ENCODE measurements around the gene SLC25A52.
"Not testable (repeated sequence)": the region's sequence is repeated elsewhere in the genome, so short reads cannot be mapped to it uniquely, and the experiment has no call there.

Gene SLC25A52

DNA sequence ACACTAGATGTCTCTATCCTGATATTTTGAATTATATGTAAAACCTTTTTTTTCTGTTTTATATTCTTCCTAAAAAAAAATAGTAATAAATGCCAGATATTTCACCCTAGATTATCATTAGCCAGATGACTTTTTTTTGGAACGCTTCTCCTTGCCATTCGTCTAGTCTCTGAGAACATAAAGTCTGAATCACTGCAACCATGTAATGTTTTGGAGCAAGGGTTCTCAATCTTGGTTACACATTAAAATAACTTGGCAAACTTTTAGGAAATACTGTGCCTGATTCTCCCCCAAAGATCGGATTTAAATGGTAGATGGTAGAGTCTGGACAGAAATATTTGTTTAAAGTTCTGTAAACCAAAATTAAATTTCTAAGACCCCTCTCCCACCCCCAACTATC lies 21.0 kb downstream of the SLC25A52 start:
- no peak for ATAC-seq

DNA sequence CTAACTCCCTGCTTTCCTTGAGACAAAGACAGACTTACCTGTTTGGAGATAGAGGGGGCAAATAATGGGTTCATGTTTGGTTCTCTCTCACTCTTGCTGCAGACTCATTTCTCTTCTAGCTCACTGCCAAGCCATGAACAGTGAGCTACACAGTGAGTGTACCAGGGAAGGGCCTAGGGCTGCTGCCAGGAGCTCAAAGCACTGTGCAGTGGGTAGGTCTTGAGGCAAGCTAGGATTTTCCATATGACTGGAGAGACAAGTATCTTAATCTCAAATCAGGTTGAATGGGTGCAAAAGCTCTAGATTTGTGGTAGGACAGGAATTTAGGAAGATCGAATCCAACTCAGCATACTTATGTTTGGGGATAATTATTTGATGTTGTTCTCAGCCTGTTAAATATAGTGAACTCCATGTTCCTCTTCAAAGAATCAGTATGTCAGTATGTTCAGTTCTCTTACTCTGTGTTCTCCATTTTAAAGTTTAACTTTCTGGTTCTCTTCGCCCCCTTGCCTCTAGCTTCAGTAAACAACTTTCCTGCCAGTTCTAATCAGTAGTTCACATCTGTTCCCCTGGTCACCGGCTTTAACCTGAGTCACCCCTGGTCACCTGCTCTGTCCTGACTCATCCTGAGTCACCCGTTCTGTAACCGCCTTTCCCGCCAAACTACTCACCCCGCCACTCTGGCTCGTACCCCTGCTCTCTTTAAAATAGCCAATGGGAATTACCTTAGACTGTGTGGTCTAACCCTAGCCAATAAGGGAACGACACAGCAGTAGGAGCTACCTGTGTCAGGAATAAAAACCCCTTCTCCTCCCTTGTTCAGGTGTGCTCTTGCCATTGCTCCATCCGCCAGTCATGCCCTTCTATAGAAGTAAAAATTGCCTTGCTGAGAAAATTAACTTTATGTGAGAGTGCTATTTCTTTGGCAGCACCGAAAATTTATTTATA lies 21.9 kb downstream of the SLC25A52 start:
- ATAC-seq: no peak

DNA sequence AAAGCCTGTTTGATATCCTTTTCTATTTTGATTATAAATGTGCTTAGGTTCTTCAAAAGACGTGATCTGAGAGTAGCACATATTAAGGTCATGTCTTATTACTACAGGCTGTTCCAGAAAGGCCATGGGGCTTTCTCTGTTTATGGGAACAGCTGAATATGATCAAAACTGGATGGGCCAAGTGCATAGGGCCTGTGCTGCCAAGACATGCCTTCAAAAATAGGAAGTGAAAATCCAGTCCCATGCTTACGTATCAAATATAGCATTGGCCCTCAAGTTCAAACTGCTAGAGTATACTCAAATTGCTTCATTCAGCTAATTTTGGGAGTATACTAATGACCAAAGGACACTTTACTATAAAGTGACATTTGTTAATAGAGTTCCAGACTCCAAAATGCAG lies 24.1 kb downstream of the SLC25A52 start:
- ATAC-seq: no peak

DNA sequence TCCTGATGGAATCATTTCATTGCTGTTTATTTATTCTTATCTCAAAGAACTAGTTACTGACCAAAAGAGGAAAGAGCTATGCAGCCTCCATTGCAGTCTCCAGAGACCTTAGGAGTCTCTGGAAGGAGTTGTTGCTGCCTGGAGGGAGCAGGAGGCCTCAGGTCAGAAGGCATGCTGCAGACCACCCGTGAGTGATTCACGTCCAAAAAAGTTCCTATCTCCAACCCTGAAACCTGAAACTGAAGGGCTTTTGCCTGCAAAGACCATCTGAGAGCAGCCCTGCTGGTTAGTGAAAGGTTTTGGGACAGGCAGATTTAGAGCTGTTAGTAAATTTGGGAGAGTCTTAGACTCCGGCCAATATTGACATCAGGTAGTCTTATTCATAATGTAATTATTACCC lies 29.1 kb downstream of the SLC25A52 start:
- ATAC-seq: no peak

GRCh38 chr18:31729196-31729595 lies 31.5 kb downstream of the SLC25A52 start:
- ATAC-seq: not testable (repeated sequence)

DNA sequence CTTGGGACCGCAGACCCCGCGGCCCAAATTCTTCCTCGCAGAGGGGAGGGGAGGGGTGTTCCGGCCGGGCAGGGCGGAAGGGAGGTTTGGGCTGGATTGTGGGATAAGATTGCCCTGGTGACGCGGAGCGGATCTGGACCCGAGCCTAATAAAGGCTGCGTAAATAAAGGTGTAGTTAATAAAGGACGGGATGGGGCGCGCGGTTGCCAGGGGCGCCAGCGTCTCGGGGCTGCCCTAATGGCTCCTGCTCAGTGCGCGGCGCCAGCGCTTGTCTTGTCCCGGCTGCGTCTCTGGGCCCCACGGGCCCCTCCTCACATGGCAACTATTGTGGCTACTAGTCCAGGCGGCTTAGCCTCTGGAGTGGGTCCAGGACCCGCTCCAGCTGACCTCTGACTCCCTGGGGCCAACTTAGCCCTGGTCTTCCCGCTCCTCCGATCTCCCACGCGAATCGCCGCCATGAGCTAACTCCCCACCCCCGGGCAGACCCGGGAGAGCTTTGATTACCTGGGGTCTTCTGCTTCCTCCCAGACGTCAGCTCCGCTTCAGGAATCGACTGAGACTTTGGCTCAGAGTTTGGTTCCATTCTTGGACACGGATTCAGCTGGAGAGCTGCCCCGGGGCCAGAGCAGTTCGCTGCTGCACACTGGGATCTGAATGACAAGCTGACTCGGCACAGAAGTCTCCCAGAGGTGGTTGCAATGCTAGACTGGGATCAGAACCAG lies 36.5 kb downstream of the SLC25A52 start:
- ATAC-seq: no peak

- ATAC-seq: no peak
Measured at GRCh38 chr18:31723639-31723989, 37.1 kb downstream of the SLC25A52 start.

DNA sequence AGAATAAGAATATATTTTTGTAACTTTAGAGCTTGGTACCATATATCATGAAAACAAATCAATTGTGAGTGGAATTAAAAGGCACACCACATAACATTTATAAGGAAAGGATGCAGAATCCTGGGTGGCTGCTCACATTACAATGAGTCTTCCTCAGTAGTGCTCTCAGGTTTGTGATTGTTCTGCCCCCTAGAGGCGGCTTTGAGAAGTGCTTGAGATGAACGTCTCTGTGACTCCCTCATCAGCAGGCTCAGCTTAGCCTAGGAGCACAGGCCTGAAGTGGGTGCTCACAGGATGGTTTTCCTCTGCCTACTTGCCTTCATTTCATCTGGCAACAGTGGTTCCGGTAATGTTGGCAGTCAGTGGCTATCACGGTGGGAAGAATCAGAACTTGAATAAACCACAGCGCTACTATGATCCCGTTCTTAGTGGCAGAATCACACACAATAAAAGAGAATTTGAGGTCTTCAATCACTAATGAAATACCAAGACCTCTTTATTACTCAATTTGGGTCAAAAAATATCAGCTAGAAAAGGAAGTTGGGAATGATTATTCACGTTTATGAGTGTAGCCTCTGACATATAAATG lies 38.2 kb downstream of the SLC25A52 start:
- peak; percentile 56 to 66 for ATAC-seq

DNA sequence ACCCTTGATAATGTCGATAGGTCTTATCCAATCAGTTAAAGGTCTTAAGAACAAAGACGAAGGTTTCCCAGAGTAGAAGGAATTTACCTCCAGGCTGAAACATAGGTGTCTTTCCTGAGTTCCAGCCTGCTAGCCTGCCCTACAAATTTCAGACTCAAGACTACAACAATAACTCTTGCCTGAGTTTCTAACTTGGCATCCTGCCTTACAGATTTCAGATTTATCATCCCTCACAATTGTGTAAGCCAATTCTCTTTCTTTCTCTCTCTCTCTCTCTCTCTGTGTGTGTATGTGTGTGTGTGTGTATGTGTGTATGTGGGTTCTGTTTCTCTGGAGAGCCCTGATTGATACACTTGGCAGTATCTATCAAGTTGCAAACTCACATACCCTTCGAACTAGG lies 39.1 kb downstream of the SLC25A52 start:
- no peak for ATAC-seq

DNA sequence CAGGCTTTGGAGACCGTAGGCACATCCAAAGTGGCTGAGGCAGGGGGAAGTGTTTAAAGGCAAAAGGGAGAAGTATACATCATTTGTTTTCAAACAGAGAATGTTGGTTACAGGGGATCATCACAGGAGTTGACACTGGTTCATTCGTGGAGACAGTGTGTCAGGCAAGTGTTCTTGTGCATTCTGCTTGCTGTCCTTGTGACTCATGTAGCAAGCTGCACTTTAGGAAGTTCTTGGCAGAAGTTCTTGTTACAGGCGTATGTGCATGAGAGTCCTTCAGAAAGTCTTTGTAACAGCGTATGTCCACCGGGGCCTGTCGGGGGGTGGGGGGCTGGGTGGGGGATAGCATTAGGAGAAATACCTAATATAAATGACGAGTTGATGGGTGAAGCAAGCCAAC lies 39.8 kb downstream of the SLC25A52 start:
- ATAC-seq: no peak

DNA sequence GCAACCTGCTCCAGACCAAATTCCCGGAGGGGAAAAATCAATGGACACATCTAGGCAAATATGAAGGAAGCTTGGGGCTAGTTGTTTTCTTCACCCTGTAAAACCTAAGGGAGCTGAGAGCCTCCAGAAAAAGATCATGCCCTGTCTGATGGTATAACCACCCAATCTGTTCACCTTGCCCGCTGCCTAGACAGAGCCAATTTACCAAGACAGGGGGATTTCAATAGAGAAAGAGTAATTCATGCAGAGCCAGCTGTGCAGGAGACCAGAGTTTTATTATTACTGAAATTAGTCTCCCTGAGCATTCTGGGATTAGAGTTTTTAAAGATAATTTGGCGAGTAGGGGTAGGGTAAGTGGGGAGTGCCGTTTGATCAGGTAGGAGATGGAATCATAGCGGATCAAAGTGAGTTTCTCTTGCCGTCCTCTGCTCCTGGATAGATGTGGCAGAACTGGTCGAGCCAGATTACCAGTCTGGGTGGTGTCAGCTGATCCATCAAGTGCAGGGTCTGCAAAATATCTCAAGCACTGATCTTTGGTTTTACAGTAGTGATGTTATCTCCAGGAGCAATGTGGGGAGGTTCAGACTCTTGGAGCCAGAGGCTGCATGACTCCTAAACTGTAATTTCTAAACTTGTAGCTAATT lies 41.2 kb downstream of the SLC25A52 start:
- ATAC-seq: no peak

DNA sequence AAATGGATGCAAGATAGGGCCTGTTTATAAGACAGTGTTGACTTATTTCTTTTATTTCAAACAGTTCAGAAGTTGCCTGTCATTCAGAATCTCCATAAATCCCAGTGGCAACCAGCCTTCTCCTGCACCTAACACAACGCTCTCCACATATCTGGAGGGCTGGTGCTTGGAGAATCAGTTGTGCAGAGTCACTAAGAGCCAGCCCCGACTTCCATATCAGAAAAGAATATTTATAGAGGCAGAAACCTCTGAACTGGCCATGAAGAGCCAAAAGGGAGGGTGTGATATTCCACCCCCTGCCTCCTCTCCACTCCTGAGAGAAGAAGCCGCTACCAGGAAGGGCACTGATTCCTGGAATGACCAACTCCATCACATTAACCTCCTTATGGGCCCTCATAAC lies 42.3 kb downstream of the SLC25A52 start:
- no peak for ATAC-seq

GRCh38 chr18:31716362-31716761 lies 44.3 kb downstream of the SLC25A52 start:
- ATAC-seq: no peak

DNA sequence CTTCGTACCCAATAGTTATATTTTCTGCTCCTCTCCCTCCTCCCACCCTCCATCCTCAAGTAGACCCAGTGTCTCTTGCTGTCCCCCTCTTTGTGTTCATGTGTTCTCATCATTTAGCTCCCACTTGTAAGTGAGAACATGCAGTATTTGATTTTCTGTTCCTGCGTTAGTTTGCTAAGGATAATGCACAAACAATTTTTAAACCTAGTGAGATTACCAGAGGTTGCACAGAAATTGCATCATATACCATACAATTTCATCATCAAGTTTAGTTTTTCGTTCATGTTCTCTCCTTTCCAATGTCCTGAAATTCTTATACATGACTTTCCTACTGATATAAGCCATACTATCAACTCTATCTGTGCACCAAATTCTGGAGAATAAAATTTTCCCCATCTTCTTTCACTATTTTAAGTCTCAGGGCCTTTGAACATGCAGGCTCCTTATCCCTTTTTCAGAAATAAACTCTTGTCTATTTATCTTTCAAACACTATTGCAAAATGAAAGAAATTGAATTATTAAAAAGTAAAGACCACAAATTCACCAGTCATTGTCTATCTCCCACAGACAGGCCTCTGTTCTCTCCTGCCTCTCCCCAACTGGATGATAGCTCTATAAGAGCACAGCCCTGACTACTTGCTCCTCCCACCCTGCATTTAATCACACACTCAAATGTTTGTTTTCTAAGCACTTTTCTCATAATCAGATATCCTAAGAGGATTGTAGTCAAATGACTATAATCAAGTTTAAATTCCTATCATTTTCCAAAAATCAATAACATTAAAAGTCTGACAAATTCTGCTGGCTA lies 49.1 kb downstream of the SLC25A52 start:
- ATAC-seq: no peak

DNA sequence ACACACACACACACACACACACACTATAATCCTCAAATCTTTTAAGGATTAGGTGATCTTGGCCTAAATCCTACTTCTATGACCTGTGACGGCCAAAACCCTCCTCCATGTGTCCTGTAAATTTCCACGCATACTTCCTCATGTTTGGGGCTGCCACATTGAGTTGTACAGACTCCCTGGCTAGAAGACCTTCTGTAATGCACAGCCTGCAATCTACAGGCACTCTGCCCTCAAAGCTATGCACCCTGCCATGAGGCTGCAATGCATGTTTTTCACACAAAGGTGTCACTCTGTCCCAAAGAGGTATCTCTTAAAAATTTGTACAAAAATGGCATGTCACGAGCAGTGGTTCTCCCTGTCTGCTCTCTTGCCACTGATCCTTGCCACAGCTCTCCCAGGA lies 49.9 kb downstream of the SLC25A52 start:
- no peak for ATAC-seq

Measured in activated CD4-positive, CD25-positive, alpha-beta regulatory T cell treated with anti-CD3 and anti-CD28 coated beads, Interleukin-2, amount 50 U/mL, for 24 hours (primary cell).